IPS-20b (cell line): ENCODE data around the gene PUS7.
"Not testable (repeated sequence)": the region's sequence is repeated elsewhere in the genome, so short reads cannot be mapped to it uniquely, and the experiment has no call there.

ENCODE experiments used
- H3K27ac ChIP-seq: one replicate; pipeline ENCODE4 v1.5.1; 2013; ENCODE audit warnings: low read length
- H3K27me3 ChIP-seq: 2 replicates; pipeline ENCODE4 v1.6.1; 2013; ENCODE audit warnings: mild to moderate bottlenecking, low read length, inconsistent platforms; ENCODE audit not compliant: insufficient read depth
- H3K36me3 ChIP-seq: 2 replicates; pipeline ENCODE4 v1.6.1; 2013; ENCODE audit warnings: low read depth, mild to moderate bottlenecking, inconsistent platforms, low read length, moderate library complexity; ENCODE audit not compliant: insufficient read depth
- H3K4me1 ChIP-seq: 2 replicates; pipeline ENCODE4 v1.6.1; 2013; ENCODE audit warnings: mild to moderate bottlenecking, control low read depth, inconsistent platforms, low read length, moderate library complexity; ENCODE audit not compliant: insufficient read depth
- H3K4me3 ChIP-seq: 2 replicates; pipeline ENCODE4 v1.5.1; 2013; ENCODE audit warnings: mild to moderate bottlenecking, low read length, inconsistent platforms
- H3K9ac ChIP-seq: 2 replicates; pipeline ENCODE4 v1.6.1; 2013; ENCODE audit warnings: low read depth, mild to moderate bottlenecking, inconsistent platforms, low read length, moderate library complexity
- H3K9me3 ChIP-seq: 2 replicates; pipeline ENCODE4 v1.6.1; 2013; ENCODE audit warnings: mild to moderate bottlenecking, low read depth, low read length, inconsistent platforms; ENCODE audit not compliant: insufficient read depth

Gene PUS7

DNA sequence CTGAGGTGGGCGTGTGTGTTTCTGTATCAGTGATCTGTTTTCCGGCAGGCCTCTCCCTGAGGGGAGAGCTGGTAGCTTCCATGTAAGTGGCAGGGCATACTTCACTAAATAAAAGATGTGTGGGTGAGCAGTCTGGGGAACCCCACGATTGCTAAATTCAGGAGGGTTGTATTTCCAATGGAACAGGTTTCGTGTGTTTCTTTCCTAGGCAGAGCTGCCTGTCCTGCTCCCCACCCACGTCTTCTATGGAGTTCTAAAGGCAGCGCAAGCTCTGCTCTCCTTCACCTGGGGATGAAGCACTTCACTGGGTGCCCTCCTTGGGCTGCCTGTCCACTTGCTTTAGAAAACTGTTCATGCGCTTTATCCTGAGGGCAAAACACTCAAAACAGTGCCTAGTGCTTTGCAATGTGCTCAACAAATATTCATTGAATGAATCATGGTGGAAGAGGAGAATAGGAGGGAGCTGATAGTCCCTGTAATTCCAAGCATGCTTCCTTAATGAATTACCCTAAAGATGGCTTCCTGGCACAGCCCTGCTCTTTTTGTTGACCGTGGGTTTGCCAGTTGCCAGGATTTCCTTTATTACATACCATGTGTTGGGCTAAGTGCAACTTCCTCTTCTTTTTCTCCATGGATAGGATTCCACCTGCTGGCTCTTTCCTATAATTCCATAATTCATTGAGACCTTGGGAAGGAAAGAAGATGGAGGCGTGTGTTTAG lies 82.7 kb downstream of the PUS7 start:
- no peaks in the 10 kb centered on the region for H3K36me3 ChIP-seq
- no peak overlapping the region for H3K9ac ChIP-seq
- H3K27ac ChIP-seq, result no peak overlapping the region
- no peaks in the 10 kb centered on the region for H3K27me3 ChIP-seq
- no peaks in the 10 kb centered on the region for H3K9me3 ChIP-seq
- no peak overlapping the region for H3K4me3 ChIP-seq
- no peaks in the 10 kb centered on the region for H3K4me1 ChIP-seq

GRCh38 chr7:105438847-105439173 lies 83.3 kb downstream of the PUS7 start:
- no peaks in the 10 kb centered on the region for H3K4me1 ChIP-seq
- H3K27me3 ChIP-seq, result no peaks in the 10 kb centered on the region
- no peak overlapping the region for H3K27ac ChIP-seq
- H3K9ac ChIP-seq, result no peak overlapping the region
- no peak overlapping the region for H3K4me3 ChIP-seq
- H3K36me3 ChIP-seq, result no peaks in the 10 kb centered on the region
- H3K9me3 ChIP-seq, result no peaks in the 10 kb centered on the region

- H3K4me3 ChIP-seq, result no peak overlapping the region
- no peaks in the 10 kb centered on the region for H3K4me1 ChIP-seq
- no peaks in the 10 kb centered on the region for H3K36me3 ChIP-seq
- no peaks in the 10 kb centered on the region for H3K9me3 ChIP-seq
- H3K27me3 ChIP-seq, result no peaks in the 10 kb centered on the region
- H3K27ac ChIP-seq, result no peak overlapping the region
- H3K9ac ChIP-seq, result no peak overlapping the region
These were observed 83.8 kb downstream of the PUS7 start for GRCh38 chr7:105438254-105438653.

DNA sequence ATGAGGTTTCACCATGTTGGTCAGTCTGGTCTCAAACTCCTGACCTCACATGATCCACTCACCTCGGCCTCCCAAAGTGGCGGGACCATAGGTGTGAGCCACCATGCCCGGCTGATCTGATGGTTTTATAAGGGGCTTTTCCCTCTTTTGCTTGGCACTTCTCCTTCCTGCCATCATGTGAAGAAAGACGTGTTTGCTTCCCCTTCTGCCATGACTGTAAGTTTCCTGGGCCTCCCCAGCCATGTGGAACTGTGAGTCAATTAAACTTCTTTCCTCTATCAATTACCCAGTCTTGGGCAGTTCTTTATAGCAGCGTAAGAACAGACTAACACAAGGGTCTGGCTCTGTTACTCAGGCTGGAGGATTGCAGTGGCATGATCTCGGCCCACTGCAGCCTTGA lies 84.7 kb downstream of the PUS7 start:
- H3K4me3 ChIP-seq, H3K9me3 ChIP-seq, H3K27me3 ChIP-seq, H3K36me3 ChIP-seq, H3K27ac ChIP-seq, H3K4me1 ChIP-seq, H3K9ac ChIP-seq: not testable (repeated sequence)

GRCh38 chr7:105429746-105430612 lies 92.1 kb downstream of the PUS7 start:
- no peaks in the 10 kb centered on the region for H3K9me3 ChIP-seq
- H3K4me1 ChIP-seq, result no peaks in the 10 kb centered on the region
- H3K4me3 ChIP-seq, result no peak overlapping the region
- H3K9ac ChIP-seq, result no peak overlapping the region
- H3K27ac ChIP-seq, result no peak overlapping the region
- no peaks in the 10 kb centered on the region for H3K36me3 ChIP-seq
- H3K27me3 ChIP-seq, result no peaks in the 10 kb centered on the region

GRCh38 chr7:105426606-105427146 lies 95.4 kb downstream of the PUS7 start:
- Histone ChIP-seq H3K27me3 (no peaks in the 10 kb centered on the region), H3K36me3 (no peaks in the 10 kb centered on the region), H3K4me3 (no peak overlapping the region), H3K9me3 (no peaks in the 10 kb centered on the region), H3K9ac (no peak overlapping the region), H3K27ac (no peak overlapping the region), H3K4me1 (no peaks in the 10 kb centered on the region)

DNA sequence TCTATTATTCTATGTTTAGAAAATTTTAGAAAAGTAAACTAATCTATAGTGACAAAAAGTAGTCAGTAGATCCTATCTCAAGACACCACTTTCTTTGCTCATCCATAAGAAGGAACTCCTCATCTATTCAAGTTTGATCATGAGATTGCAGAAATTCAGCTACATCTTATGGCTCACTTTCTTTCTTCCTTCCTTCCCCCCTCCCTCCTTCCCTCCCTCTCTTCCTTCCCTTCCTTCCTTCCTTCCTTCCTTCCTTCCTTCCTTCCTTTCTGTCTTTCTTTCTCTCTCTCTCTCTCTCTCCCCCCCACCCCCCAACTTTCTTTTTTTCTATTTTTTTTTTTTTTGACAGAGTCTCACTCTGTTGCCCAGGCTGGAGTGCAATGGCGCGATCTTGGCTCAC lies 98.1 kb downstream of the PUS7 start:
- no peaks in the 10 kb centered on the region for H3K4me1 ChIP-seq
- no peaks in the 10 kb centered on the region for H3K27me3 ChIP-seq
- no peak overlapping the region for H3K9ac ChIP-seq
- no peaks in the 10 kb centered on the region for H3K36me3 ChIP-seq
- H3K27ac ChIP-seq, result no peak overlapping the region
- H3K4me3 ChIP-seq, result no peak overlapping the region
- H3K9me3 ChIP-seq, result no peaks in the 10 kb centered on the region

DNA sequence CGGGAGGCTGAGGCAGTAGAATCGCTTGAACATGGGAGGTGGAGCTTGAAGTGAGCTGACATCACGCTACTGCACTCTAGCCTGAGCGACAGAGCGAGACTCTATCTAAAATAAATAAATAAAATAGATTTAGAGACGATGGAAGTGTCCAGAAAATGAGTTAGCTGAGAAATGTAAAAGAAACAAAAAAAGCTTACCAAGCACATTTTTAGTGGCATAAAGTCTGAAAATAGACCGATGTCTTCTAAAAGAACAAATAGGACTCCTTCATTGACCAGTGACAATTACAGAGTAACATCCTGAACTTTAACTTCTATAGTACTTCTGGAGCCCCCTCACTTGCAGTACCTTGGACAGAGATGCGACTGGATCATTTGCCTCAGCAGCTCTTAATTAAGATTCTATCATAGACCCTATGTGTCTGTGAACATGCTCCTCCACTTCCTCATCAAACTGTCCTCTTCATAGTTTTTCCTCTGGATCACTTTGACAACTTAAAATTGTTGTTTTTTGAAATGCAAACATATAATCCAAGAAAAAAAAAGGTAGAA lies 108.1 kb downstream of the PUS7 start:
- Histone ChIP-seq H3K9me3 (no peaks in the 10 kb centered on the region), H3K4me1 (no peaks in the 10 kb centered on the region), H3K4me3 (no peak overlapping the region), H3K9ac (no peak overlapping the region), H3K36me3 (no peaks in the 10 kb centered on the region), H3K27ac (no peak overlapping the region), H3K27me3 (no peaks in the 10 kb centered on the region)

DNA sequence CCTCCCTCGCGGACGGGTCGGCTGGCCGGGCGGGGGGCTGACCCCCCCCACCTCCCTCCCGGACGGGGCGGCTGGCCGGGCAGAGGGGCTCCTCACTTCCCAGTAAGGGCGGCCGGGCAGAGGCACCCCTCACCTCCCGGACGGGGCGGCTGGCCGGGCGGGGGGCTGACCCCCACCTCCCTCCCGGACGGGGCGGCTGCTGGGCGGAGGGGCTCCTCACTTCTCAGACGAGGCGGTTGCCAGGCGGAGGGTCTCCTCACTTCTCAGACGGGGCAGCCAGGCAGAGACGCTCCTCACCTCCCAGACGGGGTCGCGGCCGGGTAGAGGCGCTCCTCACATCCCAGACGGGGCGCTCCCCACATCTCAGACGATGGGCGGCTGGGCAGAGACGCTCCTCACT lies 111.3 kb downstream of the PUS7 start:
- H3K4me1 ChIP-seq, H3K36me3 ChIP-seq, H3K27me3 ChIP-seq, H3K9me3 ChIP-seq, H3K9ac ChIP-seq, H3K27ac ChIP-seq, H3K4me3 ChIP-seq: not testable (repeated sequence)

- H3K4me3 ChIP-seq, H3K9ac ChIP-seq, H3K9me3 ChIP-seq: not testable (repeated sequence)
These were observed 112.3 kb downstream of the PUS7 start for GRCh38 chr7:105409775-105410174.

GRCh38 chr7:105408791-105409410 lies 113.2 kb downstream of the PUS7 start:
- no peak overlapping the region for H3K27ac ChIP-seq
- H3K36me3 ChIP-seq, result no peaks in the 10 kb centered on the region
- no peaks in the 10 kb centered on the region for H3K27me3 ChIP-seq
- H3K9ac ChIP-seq, result no peak overlapping the region
- no peaks in the 10 kb centered on the region for H3K9me3 ChIP-seq
- no peak overlapping the region for H3K4me3 ChIP-seq
- H3K4me1 ChIP-seq, result no peaks in the 10 kb centered on the region

More at GRCh38 chr7:105409775-105410174, 112.3 kb downstream of the PUS7 start:
- not testable (repeated sequence) for H3K36me3 ChIP-seq, H3K4me1 ChIP-seq, H3K27ac ChIP-seq, H3K27me3 ChIP-seq
